Peyer's patch (tissue), 4 donors: ENCODE results near the gene SYPL1.

Source experiments
- CTCF ChIP-seq, 6 experiments: fragments of 450-650 bp in 4 of 6; fragments of 200-600 bp in 2 of 6; sonication (generic) in 1 of 6; IDR thresholded peaks; one replicate each; pipeline ENCODE4 v1.5.1; 2017 to 2019; ENCODE audit warnings: antibody characterized with exemption in 6 of 6, mild to moderate bottlenecking in 3 of 6, moderate library complexity in 1 of 6
- POLR2A ChIP-seq, 2 donors: fragments of 450-650 bp; IDR thresholded peaks; one replicate each; pipeline ENCODE4 v1.5.1; 2017; ENCODE audit warnings: antibody characterized with exemption in 2 of 2, mild to moderate bottlenecking in 2 of 2, moderate library complexity in 2 of 2

GRCh38 chr7:106070567-106071254 lies 41.4 kb downstream of the SYPL1 start:
- TF ChIP-seq CTCF (IDR thresholded peaks at IDR 0.05) (no peak), POLR2A (IDR thresholded peaks at IDR 0.05) (no peak)
